K562 (cell line): Measurements from ENCODE around the gene ZNF780A.

Source experiments
- HCFC1 ChIP-seq: IDR thresholded peaks from 2 replicates; pipeline ENCODE4 v1.6.1; 2012; ENCODE audit warnings: low read depth, low read length, improper control_type of control experiment
- TF ChIP-seq, protein P1 (sequence below), 3 experiments: IDR thresholded peaks in 2 of 3; conservative IDR thresholded peaks in 1 of 3; 2 replicates each; pipeline ENCODE4 v1.5.1; 2011 to 2012; ENCODE audit warnings: low read length in 3 of 3, mild to moderate bottlenecking in 3 of 3, control low read depth in 2 of 3, improper control_type of control experiment in 1 of 3, inconsistent platforms in 1 of 3, low read depth in 1 of 3, mixed read lengths in 1 of 3, moderate library complexity in 1 of 3; ENCODE audit not compliant: insufficient read depth in 2 of 3
- TF ChIP-seq, protein P2 (sequence below), 2 experiments: fragments of 200-800 bp in 1 of 2; sonication (Bioruptor generic) in 1 of 2; sonication (generic) in 1 of 2; formaldehyde crosslinking in 1 of 2; IDR thresholded peaks in 1 of 2; conservative IDR thresholded peaks in 1 of 2; 2 replicates each; pipeline versions ENCODE4 v1.5.0 to v1.6.1; 2016 to 2020; ENCODE audit warnings: missing compliant biosample characterization in 1 of 2, missing genetic modification characterization in 1 of 2, missing genetic modification reagents in 1 of 2

DNA sequence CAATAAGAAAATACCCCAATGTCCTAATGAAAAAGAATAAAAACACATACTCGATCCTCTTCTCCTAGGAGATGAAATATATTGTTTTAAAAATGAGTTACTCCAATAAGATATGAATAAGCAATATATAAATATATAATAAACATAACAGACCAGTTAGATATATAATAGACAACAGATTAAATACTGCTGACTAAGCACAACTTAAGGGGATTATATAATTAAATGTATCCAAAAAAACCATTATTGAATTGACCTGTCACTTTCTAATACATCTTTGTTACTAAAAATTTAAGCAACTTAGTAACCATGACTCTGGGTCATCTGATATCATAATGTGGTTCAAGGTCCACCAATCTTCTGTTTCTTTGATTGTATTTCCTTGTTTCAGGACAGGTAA lies 20.7 kb downstream of the ZNF780A start:
- TF ChIP-seq HCFC1 = no peak
- TF ChIP-seq, protein P1, sequence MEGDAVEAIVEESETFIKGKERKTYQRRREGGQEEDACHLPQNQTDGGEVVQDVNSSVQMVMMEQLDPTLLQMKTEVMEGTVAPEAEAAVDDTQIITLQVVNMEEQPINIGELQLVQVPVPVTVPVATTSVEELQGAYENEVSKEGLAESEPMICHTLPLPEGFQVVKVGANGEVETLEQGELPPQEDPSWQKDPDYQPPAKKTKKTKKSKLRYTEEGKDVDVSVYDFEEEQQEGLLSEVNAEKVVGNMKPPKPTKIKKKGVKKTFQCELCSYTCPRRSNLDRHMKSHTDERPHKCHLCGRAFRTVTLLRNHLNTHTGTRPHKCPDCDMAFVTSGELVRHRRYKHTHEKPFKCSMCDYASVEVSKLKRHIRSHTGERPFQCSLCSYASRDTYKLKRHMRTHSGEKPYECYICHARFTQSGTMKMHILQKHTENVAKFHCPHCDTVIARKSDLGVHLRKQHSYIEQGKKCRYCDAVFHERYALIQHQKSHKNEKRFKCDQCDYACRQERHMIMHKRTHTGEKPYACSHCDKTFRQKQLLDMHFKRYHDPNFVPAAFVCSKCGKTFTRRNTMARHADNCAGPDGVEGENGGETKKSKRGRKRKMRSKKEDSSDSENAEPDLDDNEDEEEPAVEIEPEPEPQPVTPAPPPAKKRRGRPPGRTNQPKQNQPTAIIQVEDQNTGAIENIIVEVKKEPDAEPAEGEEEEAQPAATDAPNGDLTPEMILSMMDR (IDR thresholded peaks at IDR 0.05 in 2 of 3, conservative IDR thresholded peaks at IDR 0.05 in 1 of 3; ENCODE audit: insufficient read depth in 2 of 3, low read depth in 1 of 3, low read length in 3 of 3) = no peak
- TF ChIP-seq, protein P2, sequence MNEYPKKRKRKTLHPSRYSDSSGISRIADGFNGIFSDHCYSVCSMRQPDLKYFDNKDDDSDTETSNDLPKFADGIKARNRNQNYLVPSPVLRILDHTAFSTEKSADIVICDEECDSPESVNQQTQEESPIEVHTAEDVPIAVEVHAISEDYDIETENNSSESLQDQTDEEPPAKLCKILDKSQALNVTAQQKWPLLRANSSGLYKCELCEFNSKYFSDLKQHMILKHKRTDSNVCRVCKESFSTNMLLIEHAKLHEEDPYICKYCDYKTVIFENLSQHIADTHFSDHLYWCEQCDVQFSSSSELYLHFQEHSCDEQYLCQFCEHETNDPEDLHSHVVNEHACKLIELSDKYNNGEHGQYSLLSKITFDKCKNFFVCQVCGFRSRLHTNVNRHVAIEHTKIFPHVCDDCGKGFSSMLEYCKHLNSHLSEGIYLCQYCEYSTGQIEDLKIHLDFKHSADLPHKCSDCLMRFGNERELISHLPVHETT (CRISPR knock-in tag; conservative IDR thresholded peaks at IDR 0.05 in 1 of 2, IDR thresholded peaks at IDR 0.05 in 1 of 2) = no peak
